TTC549 (cell line): ENCODE measurements around the gene TMEM89.

ENCODE experiments used
- FAIRE-seq: peaks from 2 replicates; lab custom pipeline; 2012; peaks lifted over from hg19 to GRCh38; lab: Jason Lieb, UNC

Gene TMEM89

GRCh38 chr3:48609088-48610005 is 12.2 kb downstream of the TMEM89 start, which contains the start of gene UQCRC1:
Gene UQCRC1, minus strand, starts transcription at chr3:48609646. Its CDS starts 26 bp downstream, at chr3:48609620.
- FAIRE-seq = no peak

- no peak for FAIRE-seq
These were observed 14.1 kb downstream of the TMEM89 start for GRCh38 chr3:48607519-48607918.

GRCh38 chr3:48601622-48601994 is 20.0 kb downstream of the TMEM89 start:
- no peak for FAIRE-seq

- FAIRE-seq = no peak
These were observed 20.6 kb downstream of the TMEM89 start for GRCh38 chr3:48600711-48601621.

- FAIRE-seq = no peak
These were observed 21.9 kb downstream of the TMEM89 start for GRCh38 chr3:48599509-48600285.

GRCh38 chr3:48599077-48599501 is 22.5 kb downstream of the TMEM89 start:
- no peak for FAIRE-seq

GRCh38 chr3:48598323-48599076 is 23.1 kb downstream of the TMEM89 start:
- no peak for FAIRE-seq

GRCh38 chr3:48597408-48597800 is 24.2 kb downstream of the TMEM89 start:
- no peak for FAIRE-seq

GRCh38 chr3:48596676-48597407 is 24.7 kb downstream of the TMEM89 start:
- no peak for FAIRE-seq

GRCh38 chr3:48596157-48596556 is 25.4 kb downstream of the TMEM89 start:
- FAIRE-seq = no peak

GRCh38 chr3:48595526-48596121 is 25.9 kb downstream of the TMEM89 start:
- no peak for FAIRE-seq

- FAIRE-seq = no peak
These were observed 26.5 kb downstream of the TMEM89 start, which contains the start of gene COL7A1 for GRCh38 chr3:48595075-48595525. Gene COL7A1, minus strand, starts transcription at chr3:48595329. Its CDS starts 170 bp downstream, at chr3:48595159.

- no peak for FAIRE-seq
These were observed 27.0 kb downstream of the TMEM89 start for GRCh38 chr3:48594417-48595049.

- FAIRE-seq = no peak
These were observed 28.2 kb downstream of the TMEM89 start for GRCh38 chr3:48593337-48593736.

- no peak for FAIRE-seq
These were observed 29.0 kb downstream of the TMEM89 start for GRCh38 chr3:48592519-48593087.

GRCh38 chr3:48591886-48592518 is 29.6 kb downstream of the TMEM89 start:
- FAIRE-seq = no peak

GRCh38 chr3:48591436-48591835 is 30.1 kb downstream of the TMEM89 start:
- FAIRE-seq = no peak

- no peak for FAIRE-seq
These were observed 33.3 kb downstream of the TMEM89 start for GRCh38 chr3:48588230-48588629.

GRCh38 chr3:48587686-48588085 is 33.9 kb downstream of the TMEM89 start:
- no peak for FAIRE-seq
